Stimulated activated CD4-positive, alpha-beta T cell treated with anti-CD3 and anti-CD28 coated beads, TNF-alpha, amount 100 ng/mL, for 24 hours (primary cell): ENCODE measurements around the gene NIPA2.

ENCODE experiments used
- DNase-seq, 3 experiments: peaks; one replicate each; pipeline ENCODE4 v3.0.0-alpha.2; 2020; ENCODE audit warnings: low read depth in 3 of 3

NIPA2 gene

GRCh38 chr15:22877607-22878006 lies 39.1 kb downstream of the NIPA2 start:
- DNase-seq = no peak

GRCh38 chr15:22878103-22878502 lies 39.6 kb downstream of the NIPA2 start:
- DNase-seq = no peak

- DNase-seq = no peak
Measured at GRCh38 chr15:22880068-22880980, 41.9 kb downstream of the NIPA2 start.

GRCh38 chr15:22880981-22881738 lies 42.7 kb downstream of the NIPA2 start:
- no peak for DNase-seq

- no peak for DNase-seq
Measured at GRCh38 chr15:22881739-22882440, 43.4 kb downstream of the NIPA2 start.

- no peak for DNase-seq
Measured at GRCh38 chr15:22883196-22883595, 44.7 kb downstream of the NIPA2 start.

GRCh38 chr15:22884344-22884743 lies 45.9 kb downstream of the NIPA2 start:
- DNase-seq = no peak

- DNase-seq = no peak
Measured at GRCh38 chr15:22885120-22885519, 46.7 kb downstream of the NIPA2 start.

- no peak for DNase-seq
Measured at GRCh38 chr15:22887157-22887951, 48.9 kb downstream of the NIPA2 start.

GRCh38 chr15:22888120-22888859 lies 49.8 kb downstream of the NIPA2 start:
- no peak for DNase-seq

GRCh38 chr15:22889146-22889818 lies 50.8 kb downstream of the NIPA2 start:
- DNase-seq = no peak

- no peak for DNase-seq
Measured at GRCh38 chr15:22890296-22890695, 51.8 kb downstream of the NIPA2 start.

GRCh38 chr15:22891426-22892210 lies 53.2 kb downstream of the NIPA2 start:
- DNase-seq = no peak

- DNase-seq = no peak
Measured at GRCh38 chr15:22892333-22892732, 53.9 kb downstream of the NIPA2 start.

- no peak for DNase-seq
Measured at GRCh38 chr15:22893081-22893480, 54.6 kb downstream of the NIPA2 start.

GRCh38 chr15:22893881-22894280 lies 55.4 kb downstream of the NIPA2 start:
- no peak for DNase-seq

GRCh38 chr15:22895465-22896190 lies 57.2 kb downstream of the NIPA2 start:
- DNase-seq = peak in 1 of 3 experiments; percentile 12

- no peak for DNase-seq
Measured at GRCh38 chr15:22902046-22902445, 63.6 kb downstream of the NIPA2 start.

GRCh38 chr15:22902578-22902977 lies 64.1 kb downstream of the NIPA2 start:
- no peak for DNase-seq
